DOHH2 (cell line): ENCODE data around the gene HHAT.

Experiments
- CTCF ChIP-seq: fragments of 200-600 bp; sonication (generic); IDR thresholded peaks from one replicate; pipeline ENCODE4 v1.5.1; 2014; ENCODE audit warnings: antibody characterized with exemption, mild to moderate bottlenecking, low read depth, low read length; ENCODE audit not compliant: poor library complexity, severe bottlenecking
- EZH2phosphoT487 ChIP-seq: fragments of 200-600 bp; sonication (generic); IDR thresholded peaks from 2 replicates; pipeline ENCODE4 v1.6.1; 2017; ENCODE audit warnings: borderline replicate concordance, mild to moderate bottlenecking, antibody characterized with exemption, low read length, moderate library complexity, mixed read lengths

GRCh38 chr1:210700083-210700482 is 371.4 kb downstream of the HHAT start:
- TF ChIP-seq CTCF (no peak), EZH2phosphoT487 (no peak)
